Hindlimb muscle (tissue), 1 donor: Measurements from ENCODE around the gene GLT1D1. TPM values are rescaled to one million over a fixed set of nuclear protein-coding genes. Genes with fewer than 3 reads are reported as not detected.
A peak's percentile ranks its signal among the peaks of the same experiment; 100 is the strongest.

Experiments
- DNase-seq: peaks from one replicate; pipeline ENCODE4 v3.0.0-alpha.2; 2013
- polyA plus RNA-seq: library from polyadenylated mRNA; unstranded; fragments of 120-200 nt; gene quantifications from one replicate; pipeline ENCODE4 v1.2.1, GENCODE V29; 2013; ENCODE audit not compliant: insufficient read length

The GLT1D1 gene
- polyA plus RNA-seq, 1 donor = 1.5 TPM

DNA sequence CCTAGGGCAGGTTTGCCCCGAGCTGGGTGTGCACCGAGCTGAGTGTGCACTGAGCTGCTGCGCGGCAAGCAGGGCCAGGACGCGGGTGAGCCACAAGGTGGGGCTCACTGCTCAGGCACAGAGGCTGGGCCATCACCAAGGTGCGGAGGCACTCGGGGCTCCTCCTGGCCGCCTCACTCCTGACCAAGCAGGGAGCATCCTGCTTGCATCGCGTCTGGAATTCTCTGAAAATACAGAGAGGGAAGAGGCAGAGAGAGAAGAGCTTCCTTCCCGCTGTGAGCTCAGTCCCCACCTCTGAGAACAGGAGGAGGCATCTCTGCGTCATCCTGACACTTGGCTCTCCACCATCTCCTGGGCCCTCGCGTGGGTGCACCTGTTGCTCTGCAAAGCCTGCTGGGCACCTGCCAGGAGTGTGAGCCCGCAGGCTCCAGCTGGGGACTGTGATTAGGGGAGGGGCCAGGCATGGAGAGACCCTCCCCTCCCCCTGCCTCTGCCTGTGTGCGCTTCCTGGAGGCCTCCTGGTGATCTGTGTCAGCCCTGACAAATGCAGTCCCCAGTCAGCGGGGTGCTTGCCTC lies 116.3 kb downstream of the GLT1D1 start:
- no peak for DNase-seq

DNA sequence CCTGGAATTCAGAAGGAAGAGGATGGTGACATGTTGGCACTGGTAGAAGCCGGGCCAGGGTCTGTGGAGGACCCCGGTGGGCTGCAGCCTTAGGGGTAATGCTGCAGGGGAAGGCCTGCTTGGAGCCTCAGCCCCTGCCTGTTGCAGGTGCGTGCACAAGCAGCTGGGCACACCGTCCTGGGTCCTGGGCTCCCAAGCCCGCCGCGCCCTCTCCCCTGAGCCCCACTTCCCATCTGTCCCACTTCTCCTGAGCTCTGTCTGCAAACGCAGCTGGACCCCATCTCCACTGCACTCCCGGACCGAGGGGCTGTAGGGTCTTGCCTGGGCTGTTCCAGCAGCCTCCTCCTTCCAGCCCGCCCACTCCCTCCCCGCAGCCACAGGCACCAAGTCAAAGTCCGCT lies 116.8 kb downstream of the GLT1D1 start:
- DNase-seq = no peak

DNA sequence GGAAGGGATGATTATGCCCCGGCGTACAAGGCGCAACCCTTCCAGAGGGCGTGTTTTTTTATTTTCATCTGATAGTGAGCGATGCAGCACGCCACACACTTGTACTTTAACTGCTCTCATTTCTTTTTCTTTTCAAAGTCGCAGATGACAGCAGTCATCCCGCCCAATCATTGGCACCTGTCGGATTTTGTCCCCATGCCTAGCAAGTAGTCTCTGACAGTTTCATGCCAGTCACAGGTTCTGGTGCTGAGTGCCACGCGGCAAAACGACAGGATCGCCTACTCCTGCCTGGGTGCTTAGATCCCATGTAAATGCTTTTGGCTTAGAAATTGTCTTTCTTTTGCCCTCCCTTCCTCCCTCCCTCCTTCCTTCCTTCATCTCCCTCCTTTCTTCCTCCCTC lies 117.7 kb downstream of the GLT1D1 start:
- no peak for DNase-seq

DNA sequence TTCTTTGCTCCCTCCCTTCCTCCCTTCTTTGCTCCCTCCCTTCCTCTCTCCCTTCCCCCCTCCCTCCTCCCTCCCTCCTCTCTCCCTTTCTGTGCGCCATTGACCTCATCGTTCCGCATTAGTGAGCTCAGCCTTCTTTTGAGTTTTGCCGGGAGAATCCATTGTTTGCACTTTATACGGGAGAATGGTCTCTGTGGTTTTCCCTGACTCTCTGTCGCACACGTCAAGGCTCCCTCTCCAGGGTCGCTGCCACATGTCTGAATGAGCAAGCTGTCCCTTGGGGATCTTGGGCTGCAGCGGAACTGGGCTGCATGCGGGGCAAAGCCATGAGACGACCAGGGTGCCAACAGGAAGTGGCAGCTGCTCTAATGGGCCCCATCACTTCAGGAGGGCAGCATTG lies 118.5 kb downstream of the GLT1D1 start:
- no peak for DNase-seq

DNA sequence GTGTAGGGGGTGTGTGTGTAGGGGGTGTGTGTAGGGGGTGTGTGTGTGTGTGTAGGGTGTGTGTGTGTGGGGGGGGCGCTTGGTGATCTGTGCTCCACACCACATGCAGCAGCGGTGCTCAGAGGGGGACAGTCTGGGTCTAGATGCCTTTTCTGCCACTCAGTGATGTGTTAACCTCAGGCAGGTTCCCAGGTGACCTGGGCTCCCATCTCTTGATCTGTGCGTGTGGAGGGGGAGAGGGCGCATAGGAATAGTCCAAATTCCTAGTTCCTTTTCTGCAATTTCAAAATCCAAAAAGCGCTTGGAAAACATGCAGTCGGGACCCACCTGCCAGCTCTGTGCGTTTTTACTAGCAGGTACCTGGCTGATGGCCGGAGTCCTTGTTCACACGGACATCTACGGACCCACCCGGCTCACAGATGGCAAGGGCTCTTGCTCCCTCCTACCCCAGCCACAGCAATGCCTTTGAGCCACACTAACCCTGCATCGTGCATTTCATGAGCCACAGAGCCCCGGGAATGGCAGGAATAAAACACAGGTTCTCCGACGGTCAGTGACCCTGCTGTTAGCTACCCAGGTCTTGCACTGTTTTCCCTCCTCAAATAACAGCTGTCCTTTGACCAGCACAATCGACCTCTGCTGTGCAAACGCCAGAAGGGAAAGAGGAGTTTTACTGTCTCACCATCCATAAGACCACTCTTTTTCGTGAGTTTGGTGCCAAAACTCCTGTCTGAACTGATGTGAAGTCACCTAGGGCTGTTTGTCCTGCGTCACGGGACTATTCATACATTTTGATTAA lies 120.8 kb downstream of the GLT1D1 start:
- DNase-seq = no peak

DNA sequence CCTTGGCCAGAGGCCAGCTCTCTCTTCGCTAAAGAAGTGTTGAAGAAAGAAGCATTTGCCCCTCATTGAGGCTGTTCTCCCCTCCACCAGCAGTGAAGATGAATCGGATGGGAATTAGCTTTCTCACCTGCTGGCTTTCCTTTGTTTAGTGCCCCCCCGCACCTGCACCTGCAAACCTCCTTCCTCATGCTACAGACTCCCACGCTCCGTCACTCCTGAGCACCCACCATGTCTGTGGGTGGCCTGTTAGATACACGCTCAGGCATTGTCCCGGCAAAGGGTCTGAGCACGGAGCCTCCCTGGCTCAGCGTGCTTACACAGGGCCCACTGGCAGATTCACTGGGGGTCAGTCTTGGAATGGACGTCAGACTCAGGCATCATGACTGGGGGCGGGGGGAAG lies 121.6 kb downstream of the GLT1D1 start:
- DNase-seq = no peak

DNA sequence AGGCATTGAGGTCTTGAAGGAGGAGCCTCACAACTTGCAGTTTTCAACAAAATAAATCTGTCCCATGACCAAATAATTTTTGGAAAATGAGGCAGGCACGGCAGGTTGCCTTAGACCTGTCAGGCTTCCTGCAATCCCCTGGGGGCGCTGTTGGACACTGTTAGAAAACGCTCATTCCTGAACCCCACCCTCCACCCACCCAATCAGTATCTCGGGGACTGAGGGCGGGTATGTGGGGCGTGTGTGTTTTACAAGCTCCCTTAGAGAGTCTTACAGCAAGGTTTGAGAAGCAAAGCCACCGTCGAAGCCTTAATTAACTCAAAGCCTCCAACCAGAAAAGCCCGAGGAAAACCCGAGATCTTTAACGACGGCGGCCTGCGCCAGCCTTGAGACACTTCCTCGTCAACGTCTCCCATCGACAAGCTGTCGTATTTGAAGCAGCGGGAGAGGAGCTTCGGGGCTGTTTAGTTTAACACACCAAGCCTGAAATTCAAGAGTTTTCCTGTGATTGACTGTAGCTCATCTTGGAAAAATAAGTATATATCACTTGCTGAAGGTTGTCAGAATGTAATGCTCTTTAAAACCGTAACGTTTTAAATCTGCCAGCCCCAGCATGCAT lies 123.0 kb downstream of the GLT1D1 start:
- no peak for DNase-seq

DNA sequence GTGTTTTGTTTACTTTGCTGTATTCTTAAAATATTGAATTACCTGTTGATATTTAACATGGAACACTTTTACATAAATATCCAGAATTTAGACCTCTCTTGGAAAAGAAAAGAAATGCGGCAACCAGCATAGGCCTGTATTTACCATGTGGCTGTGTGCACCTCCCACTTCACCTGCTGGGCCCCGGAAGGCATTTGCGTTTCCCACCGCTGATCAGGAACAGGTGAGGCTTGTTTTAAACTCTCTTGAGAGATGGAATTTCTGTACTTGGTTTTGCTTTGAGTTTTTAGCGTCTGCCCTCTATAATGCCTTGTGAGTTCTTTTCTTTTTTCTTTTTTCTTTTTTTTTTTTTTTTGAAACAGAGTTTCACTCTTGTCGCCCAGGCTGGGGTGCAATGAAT lies 124.2 kb downstream of the GLT1D1 start:
- DNase-seq = no peak

DNA sequence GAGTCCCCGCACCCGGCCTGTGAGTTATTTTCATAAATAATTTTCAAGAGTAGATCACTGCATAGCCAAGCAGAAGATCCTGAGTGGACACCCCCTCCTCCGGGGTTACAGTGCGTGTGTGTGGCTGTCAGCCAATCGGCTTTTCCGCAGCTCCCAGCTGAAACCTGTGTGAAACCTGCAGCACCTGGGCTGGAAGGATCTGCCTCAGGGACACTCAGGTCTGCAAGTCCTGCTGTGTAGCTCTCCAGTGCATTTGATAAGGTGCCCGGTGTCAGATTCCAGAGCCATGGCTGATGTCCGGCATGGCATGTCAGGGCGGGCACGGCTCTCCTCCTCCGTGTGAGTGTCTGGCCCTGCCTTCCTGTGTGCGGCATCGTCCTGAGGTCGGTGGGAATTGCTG lies 124.8 kb downstream of the GLT1D1 start:
- no peak for DNase-seq

DNA sequence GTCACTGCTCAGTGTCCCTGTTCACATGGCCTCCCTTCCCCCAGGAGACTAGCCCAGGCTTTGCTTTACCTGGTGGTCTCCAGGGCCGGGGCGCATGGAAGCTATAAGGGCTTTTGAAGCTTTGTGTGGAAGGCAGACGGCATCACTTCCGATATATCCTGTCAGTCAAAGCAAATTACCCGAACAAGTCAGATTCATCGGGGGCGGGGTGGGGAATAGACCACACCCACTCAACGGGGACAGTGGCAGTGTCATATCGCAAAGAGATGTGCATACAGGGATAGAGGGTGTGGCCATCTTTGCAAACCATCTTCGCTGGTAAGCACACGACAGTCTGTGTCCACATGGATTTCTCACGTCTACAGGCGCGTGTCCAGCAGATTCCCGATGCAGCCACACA lies 127.3 kb downstream of the GLT1D1 start:
- no peak for DNase-seq

DNA sequence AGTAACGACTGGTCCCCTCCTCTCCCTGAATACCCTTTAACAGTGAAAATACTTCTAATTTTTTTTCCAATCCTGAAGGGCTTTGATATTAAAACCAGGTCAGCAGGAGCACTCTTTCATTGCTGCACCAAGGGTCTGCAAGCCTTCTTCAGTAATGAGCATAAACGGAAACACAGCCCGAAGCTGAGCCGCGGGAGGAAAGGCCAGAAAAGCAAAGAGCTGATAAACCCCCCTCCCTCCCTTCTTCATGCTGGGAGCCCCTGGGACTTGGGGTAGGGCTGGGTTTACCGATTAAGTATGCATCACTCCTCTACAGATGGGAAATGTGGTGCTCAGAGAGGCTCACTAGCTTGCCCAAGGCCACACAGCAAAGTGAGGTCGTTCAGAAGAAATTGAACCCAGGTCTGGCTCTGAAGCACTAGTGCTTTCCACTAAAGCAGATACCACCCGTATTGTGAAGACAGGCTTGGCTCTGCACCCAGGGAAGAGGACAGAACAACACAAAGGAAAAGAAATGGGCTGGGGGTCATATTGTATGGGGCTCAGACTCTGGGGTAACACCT lies 128.8 kb downstream of the GLT1D1 start:
- no peak for DNase-seq

DNA sequence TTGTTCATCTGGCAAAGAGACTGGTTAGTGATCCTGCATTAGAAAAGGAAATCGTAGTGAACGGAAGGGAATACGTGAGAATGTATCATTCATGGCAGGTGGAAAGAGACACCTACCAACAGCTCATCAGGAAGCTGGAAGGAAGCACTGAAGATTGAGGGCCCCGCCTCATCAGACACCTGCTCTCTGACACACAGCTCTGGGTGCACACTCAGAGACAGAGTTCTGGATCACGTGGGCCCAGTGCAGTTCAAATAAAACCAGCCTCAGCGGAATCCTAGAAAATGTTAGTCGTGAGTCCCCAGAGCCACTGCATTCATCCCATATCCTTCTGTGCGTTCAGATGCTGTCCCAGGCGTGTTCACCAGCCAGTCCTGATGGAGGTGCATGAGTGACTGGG lies 129.7 kb downstream of the GLT1D1 start:
- no peak for DNase-seq

DNA sequence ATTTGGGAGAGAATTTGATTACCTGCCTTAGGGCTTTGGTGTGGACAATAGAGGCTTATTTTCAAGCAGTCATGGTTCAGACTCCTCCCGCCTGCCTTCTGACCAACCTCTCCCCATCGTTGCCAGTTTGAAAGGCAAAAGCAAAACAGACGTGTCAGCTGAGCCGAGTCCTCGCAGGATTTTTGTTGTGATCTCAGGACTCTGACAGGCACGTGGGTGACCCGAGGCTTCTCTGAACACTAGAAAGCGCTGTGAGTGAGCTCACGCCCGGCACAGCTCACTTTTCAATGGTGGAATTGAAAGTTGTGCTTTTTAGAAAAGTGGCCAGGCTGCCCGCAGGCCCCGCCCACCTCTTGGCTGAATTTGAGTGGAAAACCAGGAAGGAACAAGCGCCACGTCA lies 130.1 kb downstream of the GLT1D1 start:
- DNase-seq = no peak

DNA sequence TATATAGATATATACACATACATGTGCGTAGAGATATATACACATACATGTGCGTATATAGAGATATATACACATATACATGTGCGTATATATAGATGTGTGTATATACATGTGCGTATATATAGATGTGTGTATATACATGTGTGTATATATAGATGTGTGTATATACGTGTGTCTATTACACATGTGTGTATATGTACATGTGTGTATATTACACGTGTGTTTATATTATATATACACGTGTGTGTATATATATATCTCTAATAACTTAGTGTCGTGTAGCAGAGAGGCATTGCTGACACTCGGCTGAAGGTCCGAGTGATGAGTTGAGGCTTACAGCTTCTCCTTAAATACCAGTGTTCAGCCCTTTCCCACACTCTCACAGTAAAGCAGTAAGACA lies 133.7 kb downstream of the GLT1D1 start:
- no peak for DNase-seq

DNA sequence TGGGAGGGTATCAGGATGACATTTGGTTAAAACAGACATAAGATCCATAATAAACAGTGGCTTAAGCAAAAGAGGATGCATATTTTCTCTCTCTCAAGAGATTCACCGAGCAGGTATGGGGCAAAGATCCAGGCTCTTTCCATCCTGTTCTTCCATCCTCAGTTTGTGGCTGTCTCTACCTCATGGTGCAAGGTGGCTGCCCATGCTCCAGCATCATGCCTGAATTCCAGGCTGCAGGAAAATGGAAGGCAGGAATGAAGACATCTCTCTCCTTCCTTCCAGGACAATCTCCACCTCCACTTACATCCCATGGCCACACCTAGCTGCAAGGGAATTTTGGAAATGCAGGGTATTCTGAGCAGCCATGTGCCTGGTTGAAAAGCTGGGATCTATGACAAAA lies 136.0 kb downstream of the GLT1D1 start:
- no peak for DNase-seq

DNA sequence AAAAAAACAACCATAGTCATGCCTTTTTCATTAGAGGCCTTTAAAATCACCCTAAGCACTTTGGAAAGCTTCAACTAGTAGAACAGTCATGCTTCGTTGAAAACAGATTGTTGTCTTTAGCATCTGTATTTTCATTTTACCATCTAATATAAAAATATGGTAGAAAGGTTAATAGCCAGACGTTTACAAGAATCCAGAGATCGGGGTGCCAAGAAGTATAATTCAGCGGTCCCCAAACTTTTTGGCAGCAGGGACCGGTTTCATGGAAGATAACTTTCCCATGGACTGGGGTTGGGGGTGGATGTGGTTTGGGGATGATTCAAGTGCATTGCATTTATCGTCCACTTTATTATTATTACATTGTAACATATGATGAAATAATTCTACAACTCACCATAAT lies 138.4 kb downstream of the GLT1D1 start:
- DNase-seq = no peak

DNA sequence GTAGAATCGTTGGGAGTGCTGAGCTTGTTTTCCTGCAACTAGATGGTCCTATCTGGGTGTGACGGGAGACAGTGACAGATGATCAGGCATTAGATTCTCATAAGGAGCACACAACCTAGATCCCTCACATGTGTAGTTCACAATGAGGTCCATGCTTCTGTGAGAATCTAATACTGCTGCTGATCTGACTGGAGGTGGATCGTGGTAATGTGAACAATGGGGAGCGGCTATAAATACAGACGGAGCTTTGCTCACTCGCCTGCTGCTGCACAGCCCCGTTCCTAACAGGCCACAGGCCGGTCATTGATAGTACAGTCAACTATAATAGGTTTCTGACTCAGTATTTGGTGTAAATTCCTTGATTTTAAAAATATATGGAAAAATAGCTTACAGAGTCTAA lies 138.8 kb downstream of the GLT1D1 start:
- DNase-seq = no peak

DNA sequence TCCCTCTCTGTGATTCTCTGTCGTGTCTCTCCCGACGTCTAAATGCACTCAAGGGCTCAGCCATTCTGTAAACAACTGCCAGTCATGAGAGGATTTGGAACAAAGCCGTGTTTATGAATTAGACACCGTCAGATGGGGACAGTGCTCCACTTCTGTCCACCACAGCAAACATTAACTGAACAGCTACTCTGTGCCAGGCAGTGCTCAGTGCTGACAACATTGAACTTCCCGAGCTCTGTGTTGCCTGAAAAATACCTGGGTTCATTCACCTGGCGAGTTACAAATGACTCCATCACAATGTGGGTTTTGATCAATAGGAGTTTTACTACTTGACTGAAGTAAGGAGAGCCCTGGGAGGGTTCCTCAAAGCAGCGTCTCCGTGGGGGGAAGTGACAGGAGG lies 139.3 kb downstream of the GLT1D1 start:
- DNase-seq = no peak

DNA sequence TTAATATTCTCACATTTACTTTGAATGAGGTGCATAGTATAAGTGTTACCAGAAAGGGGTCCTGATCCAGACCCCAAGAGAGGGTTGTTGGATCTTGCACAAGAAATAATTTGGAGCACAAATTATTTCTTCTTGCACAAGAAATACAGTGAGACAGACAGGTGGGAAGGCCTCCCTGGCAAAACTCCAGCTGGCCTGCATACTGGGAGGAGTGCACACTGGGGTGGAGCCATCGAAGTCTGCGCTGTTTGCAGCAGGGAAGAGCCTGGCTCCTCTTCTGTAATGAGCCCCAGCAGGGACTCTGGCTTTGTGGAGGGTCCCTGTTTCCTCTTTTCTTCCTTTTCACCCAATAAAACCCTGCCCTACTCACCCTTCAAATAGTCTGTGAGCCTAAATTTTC lies 141.6 kb downstream of the GLT1D1 start:
- peak; percentile 25 for DNase-seq

DNA sequence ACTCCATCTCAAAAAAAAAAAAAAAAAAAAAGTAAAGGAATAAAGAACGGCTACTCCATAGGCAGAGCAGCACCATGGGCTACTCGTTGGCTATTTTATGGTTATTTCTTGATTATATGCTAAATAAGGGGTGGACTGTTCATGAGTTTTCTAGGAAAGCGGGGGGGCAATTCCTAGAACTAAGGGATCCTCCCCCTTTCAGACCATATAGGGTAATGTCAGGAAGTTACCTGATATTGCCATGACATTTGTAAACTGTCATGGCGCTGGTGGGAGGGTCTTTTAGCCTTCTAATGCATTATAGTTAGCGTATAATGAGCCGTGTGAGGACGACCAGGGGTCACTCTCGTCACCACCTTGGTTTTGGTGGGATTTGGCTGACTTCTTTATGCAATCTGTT lies 142.3 kb downstream of the GLT1D1 start:
- no peak for DNase-seq

DNA sequence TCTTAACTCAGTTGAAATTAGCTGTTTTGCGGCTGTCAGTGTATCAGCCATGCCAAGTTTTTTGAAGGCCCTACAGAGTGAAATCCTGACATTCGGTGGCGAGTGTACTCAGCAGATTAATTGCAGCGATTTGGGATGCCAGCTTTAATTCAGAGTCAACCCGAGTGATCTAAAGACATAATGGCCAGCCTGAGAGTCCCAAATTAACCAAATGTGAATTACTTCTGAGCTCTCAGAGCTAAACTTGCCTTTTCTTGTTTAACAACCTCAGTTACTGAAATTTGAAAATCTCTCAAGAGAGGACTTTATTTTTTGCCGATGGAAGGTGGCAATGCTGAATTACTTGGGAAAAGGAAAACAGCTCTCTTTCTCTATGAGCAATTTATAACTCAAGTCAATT lies 148.5 kb downstream of the GLT1D1 start:
- no peak for DNase-seq

DNA sequence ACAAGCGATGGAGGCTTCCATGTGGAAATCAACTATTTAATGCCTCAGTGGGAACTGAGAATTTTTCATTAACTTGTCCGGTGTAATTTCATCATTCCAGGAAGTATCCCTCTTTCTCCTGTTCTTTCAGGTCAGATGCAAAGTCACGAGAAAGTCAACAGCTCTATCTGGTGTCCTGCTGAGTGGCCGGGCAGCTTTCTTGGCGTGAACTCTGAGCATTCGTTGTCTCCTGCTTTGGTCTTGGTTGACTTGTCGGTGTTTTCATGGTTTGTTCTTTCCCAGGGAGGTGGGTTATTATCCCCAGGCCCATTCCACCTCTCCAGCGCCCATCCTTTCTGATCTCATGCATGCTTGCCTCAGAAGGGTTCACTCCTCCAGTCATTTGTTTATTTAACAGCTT lies 149.1 kb downstream of the GLT1D1 start:
- DNase-seq = no peak

DNA sequence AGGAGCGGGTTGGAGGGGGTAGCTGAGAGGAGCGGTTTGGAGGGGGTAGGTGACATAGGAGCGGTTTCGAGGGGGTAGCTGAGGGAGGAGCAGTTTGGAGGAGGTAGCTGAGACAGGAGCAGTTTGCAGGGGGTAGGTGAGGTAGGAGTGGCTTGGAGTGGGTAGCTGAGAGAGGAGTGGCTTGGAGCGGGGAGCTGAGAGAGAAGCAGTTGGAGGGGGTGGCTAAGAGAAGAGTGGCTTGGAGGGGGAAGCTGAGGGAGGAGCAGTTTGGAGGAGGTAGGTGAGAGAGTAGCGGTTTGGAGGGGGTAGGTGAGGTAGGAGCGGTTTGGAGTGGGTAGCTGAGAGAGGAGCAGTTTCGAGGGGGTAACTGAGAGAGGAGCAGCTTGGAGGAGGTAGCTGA lies 152.1 kb downstream of the GLT1D1 start:
- no peak for DNase-seq

DNA sequence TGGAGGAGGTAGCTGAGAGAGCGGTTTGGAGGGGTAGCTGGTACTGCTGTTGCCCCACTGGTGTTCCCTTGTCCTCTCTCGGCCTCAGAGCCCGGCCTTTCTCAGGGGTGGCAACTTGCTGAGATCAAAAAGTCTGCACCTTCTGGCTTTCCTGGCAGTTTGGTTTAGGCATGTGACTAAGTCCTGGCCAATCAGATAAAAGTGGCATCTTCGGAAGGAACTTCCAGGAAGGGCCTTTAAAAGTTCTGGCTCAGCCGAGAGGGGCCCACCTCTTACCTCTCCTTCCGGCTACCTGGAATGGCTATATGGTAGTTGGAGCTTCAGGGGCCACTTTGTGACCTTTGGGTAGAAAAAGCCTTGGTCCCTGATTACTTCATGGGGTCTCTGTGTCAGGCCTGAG lies 152.6 kb downstream of the GLT1D1 start:
- DNase-seq = no peak
